PC-9 (cell line): ENCODE measurements around the gene FCHO2. TPM values are rescaled to one million over a fixed set of nuclear protein-coding genes. Genes with fewer than 3 reads are reported as not detected.

Source experiments
- BruUV-seq: library from RNA; stranded (reverse); fragments of 400-500 nt; replicated peaks from 2 replicates; lab custom pipeline; 2021; lab: Mats Ljungman, UMichigan
- CTCF ChIA-PET: fragments of 300-600 bp; sonication (Branson Sonifier 250); formaldehyde crosslinking; loops from one replicate; lab custom pipeline; 2022; ENCODE audit warnings: antibody characterized with exemption; lab: Charles Lee
- POLR2A ChIA-PET: fragments of 300-600 bp; sonication (Branson Sonifier 250); formaldehyde crosslinking; loops from one replicate; lab custom pipeline; 2022; ENCODE audit warnings: antibody characterized with exemption; ENCODE audit not compliant: unreplicated experiment; lab: Charles Lee
- DNase-seq, 2 experiments: peaks; one replicate each; pipeline versions ENCODE4 v3.0.0 to v3.0.0-alpha.2; 2015 to 2022; ENCODE audit warnings: mixed read lengths in 1 of 2
- H2AFZ ChIP-seq: fragments of 200-600 bp; sonication (generic); 2 replicates; pipeline ENCODE4 v1.8.1; 2017; ENCODE audit warnings: antibody characterized with exemption
- H3F3A ChIP-seq: fragments of 200-600 bp; sonication (generic); 2 replicates; pipeline ENCODE4 v1.8.1; 2017; ENCODE audit warnings: antibody characterized with exemption, mild to moderate bottlenecking, low read depth; ENCODE audit not compliant: insufficient read depth
- H3K27ac ChIP-seq: fragments of 200-600 bp; sonication (generic); 2 replicates; pipeline ENCODE4 v1.6.1; 2016; ENCODE audit warnings: mixed run types
- H3K27me3 ChIP-seq: fragments of 200-600 bp; sonication (generic); 2 replicates; pipeline ENCODE4 v1.6.1; 2016; ENCODE audit warnings: low read depth, mixed run types; ENCODE audit not compliant: insufficient read depth
- H3K36me3 ChIP-seq: fragments of 200-600 bp; sonication (generic); 2 replicates; pipeline ENCODE4 v1.6.1; 2016; ENCODE audit warnings: low read depth, mixed run types
- H3K4me1 ChIP-seq: fragments of 200-600 bp; sonication (generic); replicated peaks from 2 replicates; pipeline ENCODE4 v1.6.1; 2016; ENCODE audit warnings: mixed run types; ENCODE audit not compliant: insufficient read depth
- H3K4me2 ChIP-seq: fragments of 200-600 bp; sonication (generic); 2 replicates; pipeline ENCODE4 v1.6.1; 2017; ENCODE audit warnings: mixed run types
- H3K4me3 ChIP-seq: fragments of 200-600 bp; sonication (generic); 2 replicates; pipeline ENCODE4 v1.6.1; 2016; ENCODE audit warnings: mixed run types
- H3K79me2 ChIP-seq: fragments of 200-600 bp; sonication (generic); 2 replicates; pipeline ENCODE4 v1.6.1; 2017; ENCODE audit warnings: low read depth, mixed run types
- H3K9me2 ChIP-seq: fragments of 200-600 bp; sonication (generic); 2 replicates; pipeline ENCODE4 v1.8.1; 2017; ENCODE audit warnings: mild to moderate bottlenecking; ENCODE audit not compliant: insufficient read depth
- H3K9me3 ChIP-seq: fragments of 200-600 bp; sonication (generic); 2 replicates; pipeline ENCODE4 v1.8.1; 2016; ENCODE audit warnings: low read depth; ENCODE audit not compliant: insufficient read depth
- H4K20me1 ChIP-seq: fragments of 200-600 bp; sonication (generic); 2 replicates; pipeline ENCODE4 v1.8.1; 2017; ENCODE audit not compliant: insufficient read depth
- CTCF ChIP-seq: fragments of 200-600 bp; sonication (generic); conservative IDR thresholded peaks from 2 replicates; pipeline ENCODE4 v1.6.1; 2017; ENCODE audit warnings: mixed run types, antibody characterized with exemption, mild to moderate bottlenecking, moderate library complexity
- EZH2 ChIP-seq: fragments of 200-600 bp; sonication (generic); IDR thresholded peaks from 2 replicates; pipeline ENCODE4 v1.8.0; 2017; ENCODE audit warnings: antibody characterized with exemption, low read depth
- intact Hi-C: fragments of 100-400 bp; cut with micrococcal nuclease; formaldehyde crosslinking; loops from one replicate; pipeline ENCODE4 v1.10.0; 2022; ENCODE audit not compliant: unreplicated experiment
- total RNA-seq: library from RNA; stranded (reverse); gene quantifications from 2 replicates; pipeline ENCODE4 v1.2.3, GENCODE V29; 2021

FCHO2 gene
- total RNA-seq, 1 experiment from 2014 or later, result 26.1 TPM

- H3K4me1 ChIP-seq, result peaks cover 37% of the 10 kb centered on the region
- TF ChIP-seq CTCF (no peak), EZH2 (no peak)
- H4K20me1 ChIP-seq, result no peaks in the 10 kb centered on the region
- H2AFZ ChIP-seq, result no peak overlapping the region
- no peak for DNase-seq
- no TSS peak for BruUV-seq
- intact Hi-C loops, result no loop called here
- peaks cover 7% of the 10 kb centered on the region; the same call in 1 of the 2 replicates for H3K79me2 ChIP-seq
- H3K9me3 ChIP-seq, result no peaks in the 10 kb centered on the region; the same call in 1 of the 2 replicates
- no peak overlapping the region for H3K27ac ChIP-seq
- H3K4me2 ChIP-seq, result no peak overlapping the region
- no peaks in the 10 kb centered on the region for H3K27me3 ChIP-seq
- H3K4me3 ChIP-seq, result no peak overlapping the region
- ChIA-PET POLR2A (no interaction called here), CTCF (no interaction called here)
- H3K9me2 ChIP-seq, result no peaks in the 10 kb centered on the region
- H3F3A ChIP-seq, result peaks cover 25% of the 10 kb centered on the region
- H3K36me3 ChIP-seq, result no peaks in the 10 kb centered on the region
These were observed 6.4 kb upstream of the FCHO2 start for GRCh38 chr5:72949481-72949880.

GRCh38 chr5:72951671-72952468 lies 4.0 kb upstream of the FCHO2 start:
- Histone ChIP-seq H3F3A (peaks cover 41% of the 10 kb centered on the region), H3K9me2 (no peaks in the 10 kb centered on the region), H3K4me3 (no peak overlapping the region), H3K27me3 (no peaks in the 10 kb centered on the region), H4K20me1 (no peaks in the 10 kb centered on the region), H3K36me3 (no peaks in the 10 kb centered on the region), H3K27ac (peak overlapping the region; percentile 78), H3K4me1 (peaks cover 43% of the 10 kb centered on the region), H2AFZ (no peak overlapping the region), H3K4me2 (peak overlapping the region; percentile 45), H3K9me3 (no peaks in the 10 kb centered on the region; the same call in 1 of the 2 replicates), H3K79me2 (peaks cover 12% of the 10 kb centered on the region)
- CTCF ChIA-PET, result no interaction called here
- DNase-seq, result peak; percentile 25 to 86
- intact Hi-C loops, result loop anchor here (5.0 to 10.0 kb wide), 3 partner anchors 170 to 593 kb away; partner anchors contain the start of gene TMEM171
- POLR2A ChIA-PET, result interaction anchor here (0.5 to 0.7 kb wide), 4 partner anchors 111 to 615 kb away, joined by 4 to 7 read pairs (median 6); no protein-coding TSS in a partner anchor
- TF ChIP-seq CTCF, result no peak
- BruUV-seq, result no TSS peak

- no peaks in the 10 kb centered on the region for H3K9me2 ChIP-seq
- H3F3A ChIP-seq, result peaks cover 49% of the 10 kb centered on the region
- peak overlapping the region; percentile 94 for H3K4me2 ChIP-seq
- ChIA-PET POLR2A (interaction anchor here (0.6 kb wide), 1 partner anchor 393 kb away, joined by 3 read pairs; no protein-coding TSS in a partner anchor), CTCF (no interaction called here)
- H3K27ac ChIP-seq, result peak overlapping the region; percentile 99
- no peaks in the 10 kb centered on the region for H3K36me3 ChIP-seq
- no peaks in the 10 kb centered on the region for H3K27me3 ChIP-seq
- peak overlapping the region; percentile 74; the same call in 1 of the 2 replicates for H3K4me3 ChIP-seq
- H3K79me2 ChIP-seq, result peaks cover 37% of the 10 kb centered on the region
- no peak for DNase-seq
- TF ChIP-seq CTCF, result no peak
- no peak for TF ChIP-seq EZH2
- intact Hi-C loops, result loop anchor here (5.0 to 10.0 kb wide), 3 partner anchors 168 to 590 kb away; partner anchors contain the start of gene TMEM171
- peaks cover 61% of the 10 kb centered on the region for H3K4me1 ChIP-seq
- H4K20me1 ChIP-seq, result no peaks in the 10 kb centered on the region
- BruUV-seq, result no TSS peak
- peak overlapping the region; percentile 65 for H2AFZ ChIP-seq
- H3K9me3 ChIP-seq, result no peaks in the 10 kb centered on the region; the same call in 1 of the 2 replicates
These were observed 1.5 kb upstream of the FCHO2 start for GRCh38 chr5:72954389-72954788.
